Hepatocyte (in vitro differentiated cells): ENCODE data around the gene NOL12.

Source experiments
- CTCF ChIP-seq: fragments of 200-600 bp; sonication (generic); IDR thresholded peaks from 2 replicates; pipeline ENCODE4 v1.5.1; 2016; ENCODE audit warnings: antibody characterized with exemption, mild to moderate bottlenecking; ENCODE audit not compliant: poor library complexity
- EZH2 ChIP-seq: fragments of 200-600 bp; sonication (generic); IDR thresholded peaks from 2 replicates; pipeline ENCODE4 v1.6.1; 2016; ENCODE audit warnings: antibody characterized with exemption, mild to moderate bottlenecking, borderline replicate concordance
- EZH2phosphoT487 ChIP-seq: fragments of 200-600 bp; sonication (generic); IDR thresholded peaks from one replicate; pipeline ENCODE4 v1.6.1; 2018; ENCODE audit warnings: antibody characterized with exemption, mild to moderate bottlenecking, low read depth, moderate library complexity; ENCODE audit not compliant: unreplicated experiment, severe bottlenecking

DNA sequence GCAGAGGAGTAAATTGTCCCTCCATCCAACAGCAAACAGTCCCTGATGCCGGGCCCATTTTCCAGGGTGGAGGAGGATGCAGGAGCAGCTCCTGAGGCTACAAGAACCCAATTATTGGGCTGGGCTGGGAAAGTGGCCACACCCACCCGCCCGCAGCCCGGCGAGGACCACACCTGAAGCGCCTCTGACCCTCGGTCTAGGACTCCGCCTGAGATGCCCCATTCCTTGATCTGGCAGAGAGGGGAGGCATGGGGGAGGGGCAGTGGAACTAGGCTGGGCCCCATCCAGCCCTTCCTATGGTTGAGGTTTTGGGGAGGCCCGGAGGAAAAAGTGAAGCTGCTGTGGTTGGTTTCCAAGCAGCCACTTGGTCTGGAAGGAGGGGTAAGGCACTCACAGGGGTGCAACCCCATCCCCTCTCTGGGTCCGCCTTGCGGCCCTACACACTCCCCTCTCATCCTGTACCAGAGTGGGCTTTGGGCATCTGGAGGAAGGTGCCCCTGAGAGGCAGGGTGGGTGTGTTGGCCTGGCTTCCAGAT lies 13.2 kb upstream of the NOL12 start:
- no peak for TF ChIP-seq CTCF
- TF ChIP-seq EZH2, result no peak
- no peak for TF ChIP-seq EZH2phosphoT487
